ENCODE data around the gene ADCY6.
A peak's percentile ranks its signal among the peaks of the same experiment; 100 is the strongest.
"Not testable (repeated sequence)": the region's sequence is repeated elsewhere in the genome, so short reads cannot be mapped to it uniquely, and the experiment has no call there.

The ADCY6 gene

GRCh38 chr12:48750215-48750614, 38.7 kb downstream of the ADCY6 start:
- no peak for DNase-seq

GRCh38 chr12:48744251-48745008, 44.5 kb downstream of the ADCY6 start:
- no peak for DNase-seq

GRCh38 chr12:48739618-48740269, 49.1 kb downstream of the ADCY6 start:
- no peak for DNase-seq

- no peak for DNase-seq
Observed at GRCh38 chr12:48736456-48736855, 52.4 kb downstream of the ADCY6 start.

DNA sequence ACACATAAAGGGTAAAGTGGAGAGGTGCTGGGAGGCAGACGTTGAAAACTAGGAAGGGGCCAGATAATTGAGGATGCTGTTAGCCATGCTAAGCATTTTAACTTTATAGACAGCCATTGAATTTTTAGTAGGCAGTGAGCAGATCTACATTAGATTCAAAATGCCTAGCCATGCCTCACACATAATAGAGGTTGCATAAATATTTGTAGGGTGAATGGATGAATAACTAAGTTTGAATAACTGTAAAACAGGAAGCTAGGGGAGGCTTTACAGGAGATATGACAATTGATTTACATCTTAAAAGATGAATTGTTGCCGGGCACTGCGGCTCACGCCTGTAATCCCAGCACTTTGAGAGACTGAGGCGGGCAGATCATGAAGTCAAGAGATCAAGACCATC, 60.1 kb downstream of the ADCY6 start:
- DNase-seq: no peak

- DNase-seq: not testable (repeated sequence)
Observed at GRCh38 chr12:48720737-48721136, 68.2 kb downstream of the ADCY6 start.

DNA sequence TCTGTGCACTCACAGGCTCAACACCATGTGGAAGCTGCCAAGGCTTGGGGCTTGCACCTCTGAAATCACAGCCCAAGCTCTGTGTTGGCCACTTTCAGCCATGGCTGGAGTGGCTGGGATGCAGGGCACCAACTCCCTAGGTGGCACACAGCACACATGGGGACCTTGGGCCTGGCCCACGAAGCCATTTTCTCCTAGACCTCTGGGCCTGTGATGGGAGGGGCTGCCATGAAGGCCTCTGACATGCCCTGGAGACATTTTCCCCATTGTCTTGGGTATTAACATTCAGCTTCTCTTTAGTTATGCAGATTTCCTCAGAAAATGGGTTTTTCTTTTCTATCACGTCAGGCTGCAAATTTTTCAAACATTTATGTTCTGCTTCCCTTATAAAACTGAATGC, 68.7 kb downstream of the ADCY6 start:
- DNase-seq: not testable (repeated sequence)

DNA sequence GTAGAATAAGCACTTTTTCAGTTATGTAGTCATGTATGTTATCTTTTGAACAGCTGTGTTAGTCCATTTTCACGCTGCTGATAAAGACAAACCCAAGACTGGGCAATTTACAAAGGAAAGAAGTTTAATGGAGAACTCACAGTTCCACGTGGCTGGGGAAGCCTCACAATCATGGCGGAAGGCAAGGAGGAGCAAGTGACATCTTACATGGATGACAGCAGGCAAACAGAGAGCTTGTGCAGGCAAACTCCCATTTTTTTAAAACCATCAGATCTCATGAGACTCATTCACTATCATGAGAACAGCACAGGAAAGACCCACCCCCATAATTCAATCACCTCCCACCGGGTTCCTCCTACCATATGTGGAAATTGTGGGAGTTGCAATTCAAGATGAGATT, 69.9 kb downstream of the ADCY6 start:
- DNase-seq: not testable (repeated sequence)

DNA sequence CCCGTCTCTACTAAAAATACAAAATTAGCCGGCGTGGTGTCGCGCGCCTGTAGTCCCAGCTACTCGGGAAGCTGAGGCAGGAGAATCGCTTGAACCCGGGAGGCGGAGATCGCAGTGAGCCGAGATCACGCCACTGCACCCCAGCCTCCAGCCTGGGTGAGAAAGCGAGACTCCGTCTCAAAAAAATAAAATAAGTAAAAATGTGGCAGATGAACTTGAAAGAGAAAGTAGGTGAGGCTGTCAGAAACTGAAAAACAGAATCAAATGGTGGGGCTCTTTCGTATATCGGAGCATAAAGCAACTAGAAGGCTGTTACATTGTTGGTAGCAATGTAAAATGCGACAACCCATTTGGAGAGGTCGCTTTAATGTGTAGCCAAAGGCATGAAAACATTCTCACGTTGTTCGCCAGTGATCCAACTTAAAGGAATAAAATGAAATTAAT, 71.6 kb downstream of the ADCY6 start:
- no peak for DNase-seq

DNA sequence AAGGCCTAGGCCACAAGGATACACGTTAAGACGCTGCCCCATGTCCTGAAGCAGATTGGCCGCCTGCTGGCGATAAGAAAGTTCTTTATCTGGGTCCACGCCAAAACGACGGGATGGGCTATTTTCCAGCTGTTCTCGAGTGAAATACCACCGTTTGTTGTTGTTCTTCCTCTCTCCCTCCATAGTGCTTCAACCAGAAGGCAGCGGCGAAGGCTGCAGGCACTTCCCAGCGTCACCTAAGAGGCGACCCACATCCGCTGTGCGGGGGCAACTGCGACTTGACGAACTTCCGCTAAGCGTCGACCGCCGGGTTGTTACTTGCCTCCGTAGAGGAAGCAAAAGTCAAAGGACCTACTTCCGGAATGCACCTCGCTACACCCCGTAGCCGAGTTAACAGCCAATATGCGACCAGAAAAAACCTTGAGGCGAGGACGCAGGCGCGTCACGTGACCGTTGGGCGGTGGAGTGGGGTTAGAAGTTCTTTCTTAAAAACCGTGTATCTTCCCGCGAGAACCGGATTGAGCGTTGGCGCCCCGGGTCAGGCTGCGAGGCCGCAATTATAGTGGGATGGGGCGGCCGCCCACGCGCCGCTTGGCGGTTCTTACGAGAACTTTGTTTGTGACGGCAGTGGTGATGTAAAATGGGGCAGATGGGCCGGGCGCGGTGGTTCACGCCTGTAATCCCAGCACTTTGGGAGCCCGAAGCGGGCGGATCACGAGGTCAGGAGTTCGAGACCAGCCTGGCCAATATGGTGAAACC, 72.2 kb downstream of the ADCY6 start, which contains the start of gene CCNT1:
Gene CCNT1 (minus strand): TSS at position 215 of the 759 bp plus-strand sequence. CDS start 32 bp downstream, at position 183.
- DNase-seq: peak; percentile 99
